ENCODE results near the gene PAMR1. TPM values are rescaled to one million over a fixed set of nuclear protein-coding genes. Genes with fewer than 3 reads are reported as not detected.

PAMR1 gene
- total RNA-seq, 4 donors from 2014 or later = 0.34 to 9.2 (median 3.8) TPM

GRCh38 chr11:35425603-35426212 lies 99.7 kb downstream of the PAMR1 start:
- H3K27ac ChIP-seq = no peak overlapping the region
- peaks cover 0 to 64% (median 0%) of the 10 kb centered on the region in 4 donors for H3K27me3 ChIP-seq
- intact Hi-C loops (cut with DNase I) = no loop called here
- no peaks in the 10 kb centered on the region for H3K36me3 ChIP-seq
- TF ChIP-seq POLR2A (IDR thresholded peaks at IDR 0.05) = no peak
- TF ChIP-seq CTCF (IDR thresholded peaks at IDR 0.05) = no peak
- no peaks in the 10 kb centered on the region for H3K9me3 ChIP-seq
- no peaks in the 10 kb centered on the region for H3K4me1 ChIP-seq
- no peak for DNase-seq
- H3K4me3 ChIP-seq = no peak overlapping the region
- WGBS, 2 donors = 61 to 64% methylated on average over 4 of the region's 4 CpGs

GRCh38 chr11:35424157-35424940 lies 101.1 kb downstream of the PAMR1 start:
- no peak for DNase-seq
- peaks cover 5 to 13% (median 10%) of the 10 kb centered on the region in 3 donors for H3K4me1 ChIP-seq
- H3K36me3 ChIP-seq = no peaks in the 10 kb centered on the region
- WGBS, 2 donors = 46 to 58% methylated on average over 4 of the region's 4 CpGs
- no peak overlapping the region for H3K27ac ChIP-seq
- no peaks in the 10 kb centered on the region for H3K9me3 ChIP-seq
- TF ChIP-seq CTCF (IDR thresholded peaks at IDR 0.05) = no peak
- TF ChIP-seq POLR2A (IDR thresholded peaks at IDR 0.05) = no peak
- H3K4me3 ChIP-seq = no peak overlapping the region
- intact Hi-C loops (cut with DNase I) = no loop called here
- peaks cover 0 to 74% (median 5%) of the 10 kb centered on the region in 4 donors for H3K27me3 ChIP-seq

GRCh38 chr11:35420371-35420770 lies 105.0 kb downstream of the PAMR1 start:
- no peak for DNase-seq
- Histone ChIP-seq H3K36me3 (no peaks in the 10 kb centered on the region), H3K4me3 (peak overlapping the region in 3 of 4 donors; percentile 38 to 64 (median 46)), H3K27ac (no peak overlapping the region), H3K9me3 (no peaks in the 10 kb centered on the region), H3K27me3 (peaks cover 0 to 100% (median 10%) of the 10 kb centered on the region in 4 donors), H3K4me1 (peaks cover 13 to 26% (median 23%) of the 10 kb centered on the region in 3 donors)
- TF ChIP-seq CTCF (IDR thresholded peaks at IDR 0.05) = no peak
- no peak for TF ChIP-seq POLR2A (IDR thresholded peaks at IDR 0.05)
- intact Hi-C loops (cut with DNase I) = no loop called here
- 37 to 42% methylated on average over 5 to 6 of the region's 17 CpGs for WGBS, 2 donors

- Histone ChIP-seq H3K9me3 (no peaks in the 10 kb centered on the region), H3K4me3 (peak overlapping the region; percentile 26 to 64 (median 42)), H3K36me3 (no peaks in the 10 kb centered on the region), H3K27ac (no peak overlapping the region), H3K4me1 (peaks cover 13 to 26% (median 23%) of the 10 kb centered on the region in 3 donors), H3K27me3 (peaks cover 0 to 100% (median 10%) of the 10 kb centered on the region in 4 donors)
- TF ChIP-seq CTCF (IDR thresholded peaks at IDR 0.05) = no peak
- TF ChIP-seq POLR2A (IDR thresholded peaks at IDR 0.05) = no peak
- intact Hi-C loops (cut with DNase I) = no loop called here
- DNase-seq = no peak
- 2 to 7% methylated on average over 3 to 12 of the region's 41 CpGs for WGBS, 2 donors
These were observed 105.5 kb downstream of the PAMR1 start for GRCh38 chr11:35419830-35420333.
